H1 (cell line): ENCODE results near the gene ONECUT2. TPM values are rescaled to one million over a fixed set of nuclear protein-coding genes. Genes with fewer than 3 reads are reported as not detected.

Experiments used
- CTCF ChIA-PET: fragments of 300-600 bp; sonication (Branson Sonifier 250); formaldehyde crosslinking; loops from one replicate; lab custom pipeline; 2021; ENCODE audit not compliant: partially characterized antibody; lab: Charles Lee
- POLR2A ChIA-PET: fragments of 300-600 bp; sonication (Branson Sonifier 250); formaldehyde crosslinking; loops from one replicate; lab custom pipeline; 2021; ENCODE audit warnings: inconsistent platforms; ENCODE audit not compliant: partially characterized antibody; lab: Charles Lee
- DNase-seq, 2 experiments: peaks; one replicate each; pipeline versions ENCODE4 v3.0.0 to v3.0.0-alpha.2; 2010 to 2022; ENCODE audit warnings: low spot score in 2 of 2, low read depth in 1 of 2, mixed read lengths in 1 of 2
- FAIRE-seq: peaks from 2 replicates; lab custom pipeline; 2011; peaks lifted over from hg19 to GRCh38; lab: Jason Lieb, UNC
- H2AFZ ChIP-seq: 2 replicates; pipeline ENCODE4 v1.8.1; 2012; ENCODE audit warnings: low read length, inconsistent platforms
- H2AK5ac ChIP-seq: 2 replicates; pipeline ENCODE4 v1.6.1; 2013; ENCODE audit warnings: low read depth, low read length
- H2BK120ac ChIP-seq: replicated peaks from 2 replicates; pipeline ENCODE3; 2013; ENCODE audit warnings: low read depth, low read length, inconsistent platforms
- H2BK12ac ChIP-seq: 2 replicates; pipeline ENCODE4 v1.6.1; 2013; ENCODE audit warnings: low read depth, low read length
- H2BK15ac ChIP-seq: 2 replicates; pipeline ENCODE4 v1.6.1; 2013; ENCODE audit warnings: low read length
- H2BK20ac ChIP-seq: 2 replicates; pipeline ENCODE4 v1.6.1; 2013; ENCODE audit warnings: low read length
- H2BK5ac ChIP-seq: 2 replicates; pipeline ENCODE4 v1.6.1; 2013; ENCODE audit warnings: low read depth, low read length
- H3K14ac ChIP-seq: 2 replicates; pipeline ENCODE4 v1.6.1; 2013; ENCODE audit warnings: inconsistent platforms; ENCODE audit not compliant: insufficient read length
- H3K18ac ChIP-seq: 2 replicates; pipeline ENCODE4 v1.6.1; 2013; ENCODE audit warnings: low read length; ENCODE audit errors: extremely low read depth
- H3K23ac ChIP-seq: 2 replicates; pipeline ENCODE4 v1.6.1; 2013; ENCODE audit warnings: inconsistent platforms; ENCODE audit not compliant: insufficient read length
- H3K23me2 ChIP-seq: 2 replicates; pipeline ENCODE4 v1.6.1; 2013; ENCODE audit warnings: low read depth, low read length
- H3K27ac ChIP-seq: 2 replicates; pipeline ENCODE4 v1.6.1; 2011; ENCODE audit warnings: low read depth, low read length, inconsistent platforms
- H3K27me3 ChIP-seq, 4 experiments: replicated peaks in 1 of 4; 1 replicate in 1 of 4; 2 replicates in 3 of 4; pipeline versions ENCODE4 v1.6.1 to v1.8.1; 2011 to 2013; ENCODE audit warnings: low read length in 3 of 4, mild to moderate bottlenecking in 3 of 4, inconsistent platforms in 2 of 4, mixed read lengths in 2 of 4, moderate library complexity in 1 of 4; ENCODE audit not compliant: control insufficient read depth in 3 of 4, insufficient read depth in 3 of 4; ENCODE audit errors: extremely low read depth in 1 of 4
- H3K36me3 ChIP-seq, 4 experiments: 2 replicates each; pipeline versions ENCODE4 v1.6.1 to v1.8.1; 2011 to 2013; ENCODE audit warnings: mild to moderate bottlenecking in 4 of 4, low read length in 3 of 4, moderate library complexity in 2 of 4, control low read depth in 1 of 4, inconsistent platforms in 1 of 4; ENCODE audit not compliant: insufficient read depth in 4 of 4, control insufficient read depth in 2 of 4
- H3K4ac ChIP-seq: replicated peaks from 2 replicates; pipeline ENCODE3; 2013; ENCODE audit warnings: low read length, low read depth, mixed read lengths, inconsistent platforms; ENCODE audit not compliant: insufficient read length
- H3K4me1 ChIP-seq, 4 experiments: replicated peaks in 1 of 4; 1 replicate in 1 of 4; 2 replicates in 3 of 4; pipeline versions ENCODE4 v1.6.1 to v1.8.1; 2011 to 2013; ENCODE audit warnings: low read length in 3 of 4, inconsistent platforms in 2 of 4, mixed read lengths in 1 of 4; ENCODE audit not compliant: insufficient read depth in 4 of 4, control insufficient read depth in 3 of 4
- H3K4me2 ChIP-seq, 2 experiments: 2 replicates each; pipeline versions ENCODE4 v1.6.1 to v1.8.1; 2011 to 2013; ENCODE audit warnings: low read depth in 2 of 2, low read length in 2 of 2, control low read depth in 1 of 2, inconsistent platforms in 1 of 2, mild to moderate bottlenecking in 1 of 2; ENCODE audit not compliant: insufficient read depth in 1 of 2
- H3K4me3 ChIP-seq, 4 experiments: fragments of 200-600, 300-600 bp in 1 of 4; sonication (generic), shearing (Covaris generic), sonication (Bioruptor Twin) in 1 of 4; 2 replicates each; pipeline versions ENCODE4 v1.5.1 to v1.8.1; 2011 to 2016; ENCODE audit warnings: low read length in 4 of 4, low read depth in 3 of 4, control low read depth in 2 of 4, inconsistent platforms in 2 of 4, mild to moderate bottlenecking in 2 of 4, mixed read lengths in 1 of 4, moderate library complexity in 1 of 4; ENCODE audit not compliant: insufficient read depth in 2 of 4; ENCODE audit errors: extremely low read depth in 1 of 4
- H3K56ac ChIP-seq: replicated peaks from 2 replicates; pipeline ENCODE3; 2013; ENCODE audit warnings: low read depth, mild to moderate bottlenecking, mixed read lengths, low read length, inconsistent platforms; ENCODE audit not compliant: insufficient read length
- H3K79me1 ChIP-seq: 2 replicates; pipeline ENCODE4 v1.6.1; 2013; ENCODE audit warnings: low read depth, low read length, control low read depth
- H3K79me2 ChIP-seq, 2 experiments: 2 replicates each; pipeline versions ENCODE4 v1.6.1 to v1.8.1; 2012 to 2013; ENCODE audit warnings: low read length in 2 of 2, mild to moderate bottlenecking in 2 of 2, inconsistent platforms in 1 of 2; ENCODE audit not compliant: insufficient read depth in 2 of 2, control insufficient read depth in 1 of 2
- H3K9ac ChIP-seq, 4 experiments: replicated peaks in 1 of 4; 1 replicate in 1 of 4; 2 replicates in 3 of 4; pipeline versions ENCODE4 v1.6.1 to v1.8.1; 2011 to 2013; ENCODE audit warnings: low read depth in 3 of 4, low read length in 3 of 4, control low read depth in 2 of 4, mild to moderate bottlenecking in 2 of 4, moderate library complexity in 2 of 4, inconsistent platforms in 1 of 4; ENCODE audit errors: extremely low read depth in 1 of 4
- H3K9me3 ChIP-seq, 2 experiments: 2 replicates each; pipeline versions ENCODE4 v1.6.1 to v1.8.1; 2012 to 2013; ENCODE audit warnings: mild to moderate bottlenecking in 2 of 2, moderate library complexity in 2 of 2, control low read depth in 1 of 2, inconsistent platforms in 1 of 2, low read depth in 1 of 2, low read length in 1 of 2, mixed read lengths in 1 of 2; ENCODE audit not compliant: insufficient read depth in 2 of 2
- H4K20me1 ChIP-seq, 2 experiments: replicated peaks in 1 of 2; 2 replicates each; pipeline versions ENCODE3 to v1.8.1; 2011 to 2013; ENCODE audit warnings: inconsistent platforms in 2 of 2, low read length in 2 of 2, mild to moderate bottlenecking in 1 of 2; ENCODE audit not compliant: insufficient read depth in 2 of 2, control insufficient read depth in 1 of 2
- H4K5ac ChIP-seq: 2 replicates; pipeline ENCODE4 v1.6.1; 2013; ENCODE audit warnings: low read length, low read depth, mixed read lengths, inconsistent platforms; ENCODE audit not compliant: insufficient read length
- H4K8ac ChIP-seq: 2 replicates; pipeline ENCODE4 v1.8.0; 2013; ENCODE audit warnings: mild to moderate bottlenecking, moderate library complexity, low read length, inconsistent platforms; ENCODE audit not compliant: insufficient read depth; ENCODE audit errors: extremely low read depth
- H4K91ac ChIP-seq: replicated peaks from 2 replicates; pipeline ENCODE3; 2013; ENCODE audit warnings: low read length, mixed read lengths, inconsistent platforms; ENCODE audit not compliant: insufficient read length
- EP300 ChIP-seq, 2 experiments: IDR thresholded peaks; 1 replicate in 1 of 2; 2 replicates in 1 of 2; pipeline ENCODE4 v1.6.1; 2011 to 2012; ENCODE audit warnings: low read depth in 2 of 2, low read length in 2 of 2, mild to moderate bottlenecking in 2 of 2, borderline replicate concordance in 1 of 2, inconsistent platforms in 1 of 2, moderate library complexity in 1 of 2
- JUND ChIP-seq: IDR thresholded peaks from 2 replicates; pipeline ENCODE4 v1.6.1; 2011; ENCODE audit warnings: mild to moderate bottlenecking, improper control_type of control experiment, low read length
- SRF ChIP-seq: IDR thresholded peaks from 2 replicates; pipeline ENCODE4 v1.6.1; 2011; ENCODE audit warnings: mild to moderate bottlenecking, low read depth, low read length, moderate library complexity
- WGBS, 2 experiments: shearing (Covaris generic) in 1 of 2; methylation state at CpG; one replicate each; pipeline versions ENCODE4 v1.1.6 to v1.1.7; 2013 to 2015; ENCODE audit warnings: low lambda C conversion rate in 2 of 2, mixed read lengths in 2 of 2, inconsistent platforms in 1 of 2, low coverage in 1 of 2, missing lambda C conversion rate in 1 of 2; ENCODE audit not compliant: insufficient replicate concordance in 2 of 2, insufficient coverage in 1 of 2, insufficient read length in 1 of 2; ENCODE audit errors: extremely low coverage in 1 of 2, missing lambda C conversion rate in 1 of 2; 5-methylcytosine and 5-hydroxymethylcytosine counted together
- polyA plus RNA-seq, 7 experiments: library from polyadenylated mRNA; depleted of rRNA in 3 of 7; stranded (reverse) in 5 of 7; unstranded in 2 of 7; fragments of >200 nt in 5 of 7; fragments of 200-250 nt in 2 of 7; gene quantifications; 1 replicate in 5 of 7; 2 replicates in 1 of 7; 4 replicates in 1 of 7; pipeline versions ENCODE4 v1.2.1 to v1.2.3, GENCODE V29; 2011 to 2013; ENCODE audit warnings: missing spikeins in 2 of 7, mixed read lengths in 2 of 7
- total RNA-seq: library from RNA; stranded (reverse); fragmentation: NEBNext Ultra II Directional; extraction: Animal tissue kit (Norgen Biotek cat#: 25700); gene quantifications from 2 replicates; pipeline ENCODE4 v1.2.1, GENCODE V29; 2021

Gene ONECUT2
- total and polyA plus RNA-seq, 2 of the 8 experiments (the other 6 are each of a cell fraction or from before 2014, with no cell fraction given): 0.38 to 1.9 TPM

- POLR2A ChIA-PET: no interaction called here
- H3K36me3 ChIP-seq: no peaks in the 10 kb centered on the region
- no peak overlapping the region for H3K18ac ChIP-seq
- H3K9ac ChIP-seq: no peak overlapping the region
- H3K56ac ChIP-seq: no peak overlapping the region
- no peak overlapping the region for H4K8ac ChIP-seq
- no peak overlapping the region for H4K91ac ChIP-seq
- H3K4me2 ChIP-seq: no peak overlapping the region
- no peaks in the 10 kb centered on the region for H3K79me1 ChIP-seq
- 82% methylated on average over 2 of the region's 2 CpGs; no CpG with 5 or more reads in 1 of the 2 experiments for WGBS, 2 experiments
- H3K4me3 ChIP-seq: no peak overlapping the region
- CTCF ChIA-PET: interaction anchor here (0.6 to 3.6 kb wide), 6 partner anchors 14 to 115 kb away, joined by 3 to 10 read pairs (median 4); no protein-coding TSS in a partner anchor
- no peak overlapping the region for H3K23ac ChIP-seq
- no peak overlapping the region for H2BK12ac ChIP-seq
- H3K9me3 ChIP-seq: no peaks in the 10 kb centered on the region
- H2BK5ac ChIP-seq: no peak overlapping the region
- no peak overlapping the region for H3K4ac ChIP-seq
- no peaks in the 10 kb centered on the region for H3K23me2 ChIP-seq
- H4K20me1 ChIP-seq: no peaks in the 10 kb centered on the region
- H3K14ac ChIP-seq: no peak overlapping the region
- FAIRE-seq: no peak
- no peak overlapping the region for H2AK5ac ChIP-seq
- H4K5ac ChIP-seq: no peak overlapping the region
- H3K27me3 ChIP-seq: no peaks in the 10 kb centered on the region
- no peaks in the 10 kb centered on the region for H3K79me2 ChIP-seq
- H3K4me1 ChIP-seq: no peaks in the 10 kb centered on the region
- no peak overlapping the region for H2BK15ac ChIP-seq
- TF ChIP-seq SRF (no peak), EP300 (IDR thresholded peaks at IDR 0.05; ENCODE audit: borderline replicate concordance in 1 of 2, low read depth in 2 of 2, low read length in 2 of 2) (no peak), JUND (no peak)
- TF ChIP-seq, all 59 proteins: peak for 0
- Histone ChIP-seq H2BK20ac (no peak overlapping the region), H2AFZ (no peak overlapping the region), H2BK120ac (no peak overlapping the region), H3K27ac (no peak overlapping the region)
- no peak for DNase-seq
These were observed 31.1 kb downstream of the ONECUT2 start for GRCh38 chr18:57466307-57466706.
